ENCODE data around the gene TRIM41.

DNA sequence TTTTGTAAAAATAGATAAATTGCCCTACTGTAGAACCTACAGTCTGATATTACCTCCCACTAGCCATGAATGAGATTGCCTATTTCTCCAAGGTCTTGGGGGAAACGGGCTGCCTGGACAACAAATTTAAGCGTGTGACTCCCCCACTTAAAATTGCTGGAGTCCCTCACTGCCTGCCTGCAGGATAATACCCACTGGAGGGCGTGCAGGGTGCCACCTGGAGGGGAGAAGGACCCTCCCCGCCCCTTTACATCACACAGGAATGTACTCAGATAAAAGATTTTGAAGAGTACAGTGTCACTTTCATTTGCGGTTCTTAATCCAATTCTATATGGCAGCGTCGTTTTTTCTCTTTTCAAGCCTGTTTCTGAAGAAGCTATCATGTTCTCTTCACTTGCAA, 11.9 kb upstream of the TRIM41 start:
- TF ChIP-seq TAF1 (IDR thresholded peaks at IDR 0.05; ENCODE audit: borderline replicate concordance, insufficient read depth, low read length) (no peak), POLR2AphosphoS5 (IDR thresholded peaks at IDR 0.05; ENCODE audit: low read depth, low read length) (no peak), REST (IDR thresholded peaks at IDR 0.05; ENCODE audit: insufficient read depth in 1 of 2, low read depth in 2 of 2, low read length in 2 of 2) (no peak), FOXP2 (optimal IDR thresholded peaks at IDR 0.05; ENCODE audit: borderline replicate concordance, extremely low read depth, extremely low read length, insufficient read depth) (no peak), SIN3A (IDR thresholded peaks at IDR 0.05; ENCODE audit: borderline replicate concordance, insufficient read depth, low read length) (no peak)
